ENCODE data around the gene MSH6. TPM values are rescaled to one million over a fixed set of nuclear protein-coding genes. Genes with fewer than 3 reads are reported as not detected.

Gene MSH6
- total RNA-seq (2014; rRNA removed; shearing (Covaris generic)): 101 and 115 TPM in 2 replicates

GRCh38 chr2:47782671-47783485, at the start of gene MSH6:
Gene MSH6, plus strand, starts transcription at chr2:47783145. Its CDS starts 89 bp downstream, at chr2:47783234.
- DNase-seq (ENCODE audit: low read depth): peak; percentile 95

GRCh38 chr2:47735136-47735869, 47.6 kb upstream of the MSH6 start:
- no peak for DNase-seq (ENCODE audit: low read depth)

- no peak for DNase-seq (ENCODE audit: low read depth)
Observed at GRCh38 chr2:47735912-47736311, 47.0 kb upstream of the MSH6 start.

GRCh38 chr2:47737191-47737975, 45.6 kb upstream of the MSH6 start:
- DNase-seq (ENCODE audit: low read depth): no peak

GRCh38 chr2:47738331-47738730, 44.6 kb upstream of the MSH6 start:
- DNase-seq (ENCODE audit: low read depth): no peak

- no peak for DNase-seq (ENCODE audit: low read depth)
Observed at GRCh38 chr2:47741101-47741500, 41.8 kb upstream of the MSH6 start.

GRCh38 chr2:47741637-47742036, 41.3 kb upstream of the MSH6 start:
- DNase-seq (ENCODE audit: low read depth): no peak

GRCh38 chr2:47744074-47744473, 38.9 kb upstream of the MSH6 start:
- no peak for DNase-seq (ENCODE audit: low read depth)

- DNase-seq (ENCODE audit: low read depth): no peak
Observed at GRCh38 chr2:47747878-47748277, 35.1 kb upstream of the MSH6 start.

GRCh38 chr2:47751856-47752414, 31.0 kb upstream of the MSH6 start:
- DNase-seq (ENCODE audit: low read depth): no peak

GRCh38 chr2:47767497-47767844, 15.5 kb upstream of the MSH6 start:
- no peak for DNase-seq (ENCODE audit: low read depth)

GRCh38 chr2:47767880-47768609, 14.9 kb upstream of the MSH6 start:
- DNase-seq (ENCODE audit: low read depth): peak; percentile 65

GRCh38 chr2:47769318-47769717, 13.6 kb upstream of the MSH6 start:
- DNase-seq (ENCODE audit: low read depth): no peak

- DNase-seq (ENCODE audit: low read depth): peak; percentile 91
Observed at GRCh38 chr2:47771211-47771610, 11.7 kb upstream of the MSH6 start.

GRCh38 chr2:47772343-47772742, 10.6 kb upstream of the MSH6 start:
- DNase-seq (ENCODE audit: low read depth): no peak

GRCh38 chr2:47774567-47774966, 8.4 kb upstream of the MSH6 start:
- DNase-seq (ENCODE audit: low read depth): no peak

- DNase-seq (ENCODE audit: low read depth): no peak
Observed at GRCh38 chr2:47777277-47777937, 5.5 kb upstream of the MSH6 start.

GRCh38 chr2:47778698-47779425, 4.1 kb upstream of the MSH6 start:
- no peak for DNase-seq (ENCODE audit: low read depth)

- no peak for DNase-seq (ENCODE audit: low read depth)
Observed at GRCh38 chr2:47779426-47779790, 3.5 kb upstream of the MSH6 start.

GRCh38 chr2:47782381-47782670, 619 bp upstream of the MSH6 start:
- DNase-seq (ENCODE audit: low read depth): no peak
